Femur (tissue), 1 donor: ENCODE data around the gene PKN1.
"Not testable (repeated sequence)": the region's sequence is repeated elsewhere in the genome, so short reads cannot be mapped to it uniquely, and the experiment has no call there.

Source experiments
- DNase-seq: peaks from one replicate; pipeline ENCODE4 v3.0.0-alpha.2; 2017

Gene PKN1

GRCh38 chr19:14433554-14434501 is 722 bp downstream of the PKN1 start:
- peak; percentile 42 for DNase-seq

DNA sequence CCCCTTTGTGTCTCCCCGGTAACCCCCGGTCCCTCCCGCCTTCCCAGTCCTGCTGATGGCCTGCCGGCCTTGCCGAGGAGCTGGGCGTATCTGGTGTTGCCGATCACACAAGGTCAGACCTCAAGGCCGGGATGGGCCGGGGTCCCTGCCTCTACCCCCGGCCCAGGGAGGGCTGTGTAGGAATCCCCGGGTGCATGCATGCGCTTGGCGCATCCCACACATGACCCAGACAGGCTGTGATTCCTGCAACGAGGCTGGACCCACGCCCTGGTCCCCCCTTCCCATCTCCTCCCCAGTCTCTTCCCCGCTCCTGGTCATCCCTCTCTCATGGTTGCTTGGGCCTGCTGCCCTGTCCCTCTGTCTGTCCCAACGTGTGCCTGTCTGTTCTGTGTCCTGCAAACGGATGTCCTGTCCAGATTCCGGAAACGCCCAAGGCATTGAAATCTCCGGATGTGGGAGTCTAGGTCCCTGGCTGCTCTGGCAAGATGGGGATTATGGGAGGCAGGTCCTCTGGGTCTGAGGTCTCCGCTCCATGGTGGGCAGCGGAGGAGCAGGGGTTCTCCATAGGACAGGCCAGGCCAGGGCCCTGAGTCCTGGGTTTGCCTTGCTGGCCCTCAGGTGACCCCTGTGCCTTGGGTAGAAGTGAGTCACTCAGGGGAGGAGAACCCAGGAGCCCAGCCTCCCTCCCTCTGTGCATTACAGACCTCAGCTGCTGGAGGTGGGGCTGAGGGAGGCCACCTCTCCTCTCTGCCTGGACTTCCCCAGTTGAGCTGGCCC is 1.6 kb downstream of the PKN1 start:
- DNase-seq = peak; percentile 50

DNA sequence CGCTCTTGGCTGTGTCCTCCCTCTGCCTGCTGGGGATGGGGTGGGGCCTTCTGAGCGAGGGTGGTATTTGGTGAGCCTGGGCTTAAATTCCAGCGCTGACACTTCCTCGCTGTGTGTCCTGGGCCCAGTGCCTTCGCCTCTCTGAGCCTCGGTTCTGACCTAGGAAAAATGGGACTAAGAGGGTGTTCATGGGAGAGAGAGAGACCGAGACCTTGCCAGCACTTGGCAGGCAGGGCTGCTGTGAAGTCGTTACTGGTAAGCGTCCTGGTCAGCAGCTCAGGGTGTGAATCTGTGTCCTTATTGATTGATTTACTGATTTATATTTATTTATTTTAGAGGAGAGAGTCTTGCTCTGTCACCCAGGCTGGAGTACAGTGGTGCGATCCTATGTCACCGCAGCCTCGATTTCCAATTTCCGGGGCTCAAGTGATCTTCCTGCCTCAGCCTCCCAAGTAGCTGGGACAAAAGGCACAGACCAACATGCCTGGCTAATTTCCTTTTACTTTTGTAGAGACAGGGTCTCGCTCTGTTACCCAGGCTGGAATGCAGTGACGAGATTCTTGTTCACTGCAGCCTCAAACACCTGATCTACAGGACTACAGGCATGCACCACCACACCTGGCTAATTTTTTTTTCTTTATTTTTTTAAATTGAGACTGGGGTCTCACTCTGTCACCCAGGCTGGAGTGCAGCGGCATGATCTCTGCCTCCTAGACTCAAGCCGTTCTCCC is 2.4 kb downstream of the PKN1 start:
- no peak for DNase-seq

- DNase-seq = no peak
Observed at GRCh38 chr19:14437578-14438140, 4.6 kb downstream of the PKN1 start.

GRCh38 chr19:14439014-14439413 is 5.9 kb downstream of the PKN1 start:
- DNase-seq = no peak

- peak; percentile 72 for DNase-seq
Observed at GRCh38 chr19:14440049-14440448, 6.9 kb downstream of the PKN1 start.

GRCh38 chr19:14441041-14441938 is 8.2 kb downstream of the PKN1 start:
- DNase-seq = peak; percentile 59

- DNase-seq = no peak
Observed at GRCh38 chr19:14442891-14443631, 10.0 kb downstream of the PKN1 start.

DNA sequence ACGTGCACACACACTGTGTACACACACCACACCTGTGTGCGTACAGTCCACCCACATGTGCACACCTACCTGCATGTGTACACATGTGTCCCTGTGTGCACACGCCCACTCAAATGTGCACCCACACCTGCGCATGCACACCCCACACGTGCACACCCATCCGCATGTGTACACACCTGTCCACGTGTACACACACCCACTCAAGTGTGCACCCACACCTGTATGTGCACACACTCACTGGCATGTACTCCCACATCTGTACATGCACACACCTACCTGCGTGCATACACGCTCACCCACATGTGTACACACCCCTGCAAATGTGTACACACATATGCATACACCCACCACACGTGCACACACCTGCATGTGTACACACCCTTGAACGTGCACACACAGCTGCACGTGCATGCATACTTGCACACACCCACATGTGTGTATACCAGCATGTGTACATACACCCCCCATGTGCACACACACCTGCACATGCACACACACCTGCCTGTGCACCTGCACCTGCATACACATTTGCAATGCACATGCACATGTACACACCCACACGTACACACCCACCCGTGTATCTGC is 10.6 kb downstream of the PKN1 start:
- no peak for DNase-seq

DNA sequence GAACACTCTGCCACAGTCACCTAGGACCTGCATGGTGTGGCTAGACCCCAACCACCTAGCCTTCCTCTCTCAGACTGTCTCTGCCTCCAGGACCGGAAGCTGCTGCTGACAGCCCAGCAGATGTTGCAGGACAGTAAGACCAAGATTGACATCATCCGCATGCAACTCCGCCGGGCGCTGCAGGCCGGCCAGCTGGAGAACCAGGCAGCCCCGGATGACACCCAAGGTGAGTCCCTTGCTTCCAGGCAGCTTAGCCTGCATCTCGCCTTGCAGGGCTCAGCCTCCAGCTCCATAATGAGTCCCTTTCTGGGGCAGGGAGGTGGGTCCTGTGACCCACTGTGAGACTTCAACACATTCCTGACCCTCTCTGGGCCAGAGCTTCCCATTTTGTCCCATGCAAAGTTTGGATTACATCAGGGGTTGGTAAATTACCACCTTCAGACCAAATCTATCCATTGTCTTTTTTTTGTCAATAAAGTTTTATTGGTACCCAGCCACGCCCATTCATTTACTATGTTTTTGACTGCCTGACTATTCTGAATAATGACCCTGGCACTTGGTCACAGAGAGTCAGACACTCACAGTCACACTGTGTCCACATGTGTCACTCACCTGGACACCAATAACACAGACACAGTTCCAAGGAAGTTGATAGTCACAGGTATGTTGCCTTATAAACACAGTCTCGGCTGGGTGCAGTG is 13.4 kb downstream of the PKN1 start:
- no peak for DNase-seq

DNA sequence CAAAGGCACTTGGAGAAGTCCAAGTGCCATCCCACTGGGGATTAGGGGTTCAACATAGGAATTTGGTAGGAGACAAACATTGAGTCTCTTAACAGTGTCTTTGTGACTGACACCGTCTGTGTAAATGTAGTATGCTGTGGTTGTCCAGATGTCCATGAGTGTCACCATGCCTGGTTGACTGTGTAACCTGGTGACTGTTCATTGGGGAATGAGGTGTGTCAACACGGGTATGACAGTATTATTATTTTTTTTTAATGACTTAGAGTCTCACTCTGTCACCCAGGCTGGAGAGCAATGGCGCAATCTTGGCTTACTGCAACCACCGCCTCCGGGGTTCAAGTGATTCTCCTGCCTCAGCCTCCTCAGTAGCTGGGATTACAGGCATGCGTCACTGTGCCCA is 16.2 kb downstream of the PKN1 start:
- DNase-seq = no peak

DNA sequence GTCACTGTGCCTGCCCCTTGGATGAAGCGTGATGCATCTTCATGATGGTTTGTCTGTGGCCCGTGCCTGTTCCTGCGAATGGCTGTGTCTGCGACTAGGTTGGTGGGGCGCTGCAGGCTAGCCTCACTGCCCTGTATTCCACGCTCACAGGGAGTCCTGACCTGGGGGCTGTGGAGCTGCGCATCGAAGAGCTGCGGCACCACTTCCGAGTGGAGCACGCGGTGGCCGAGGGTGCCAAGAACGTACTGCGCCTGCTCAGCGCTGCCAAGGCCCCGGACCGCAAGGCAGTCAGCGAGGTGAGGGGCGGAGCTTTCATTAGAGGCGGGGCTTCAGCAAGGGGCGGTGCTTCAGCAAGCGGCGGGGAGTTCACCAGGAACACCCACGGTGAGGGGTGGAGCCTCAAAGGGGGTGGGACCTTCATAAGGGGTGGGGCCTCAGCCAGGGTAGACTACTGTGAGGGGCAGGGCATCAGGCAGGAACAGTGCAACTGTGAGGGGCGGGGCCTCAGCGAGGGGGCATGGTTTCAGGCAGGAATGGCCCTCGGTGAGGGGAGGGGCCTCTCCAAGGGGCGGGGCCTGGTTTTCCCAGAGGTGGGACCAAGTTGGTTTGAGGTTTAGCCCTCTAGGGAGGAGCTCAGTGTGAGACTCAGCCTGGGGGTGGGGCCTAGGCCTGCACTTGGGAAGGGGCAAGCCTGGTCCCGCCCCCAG is 17.2 kb downstream of the PKN1 start:
- peak; percentile 62 for DNase-seq

DNA sequence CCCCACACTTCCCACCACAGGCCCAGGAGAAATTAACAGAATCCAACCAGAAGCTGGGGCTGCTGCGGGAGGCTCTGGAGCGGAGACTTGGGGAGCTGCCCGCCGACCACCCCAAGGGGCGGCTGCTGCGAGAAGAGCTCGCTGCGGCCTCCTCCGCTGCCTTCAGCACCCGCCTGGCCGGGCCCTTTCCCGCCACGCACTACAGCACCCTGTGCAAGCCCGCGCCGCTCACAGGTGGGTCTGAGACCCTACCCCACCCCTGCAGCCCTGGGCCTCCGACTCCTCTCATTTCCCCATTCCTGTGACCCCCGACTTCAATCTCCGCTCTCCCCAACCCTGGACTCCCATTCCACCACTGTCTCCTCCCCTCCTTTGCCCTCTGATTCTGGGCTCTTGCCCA is 17.8 kb downstream of the PKN1 start:
- no peak for DNase-seq

- not testable (repeated sequence) for DNase-seq
Observed at GRCh38 chr19:14452303-14452702, 19.2 kb downstream of the PKN1 start.

DNA sequence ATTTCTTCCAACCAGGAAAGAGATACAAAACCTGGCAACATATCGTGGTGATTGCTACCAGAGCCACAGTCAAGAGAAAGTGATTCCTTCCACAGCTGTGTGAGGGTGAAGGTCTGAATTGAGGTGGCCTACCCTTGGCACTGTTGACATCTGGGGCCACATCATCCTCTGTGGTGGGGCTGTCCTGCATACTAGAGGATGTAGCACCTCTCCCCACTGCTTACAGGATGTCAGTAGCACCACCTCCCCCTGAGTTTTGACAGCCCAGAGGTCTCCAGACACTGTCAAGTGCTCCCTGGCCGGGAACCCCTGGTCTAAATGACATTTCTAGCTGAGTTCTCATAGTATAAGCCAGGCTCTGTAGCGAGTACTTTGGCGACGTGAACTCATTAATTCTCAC is 26.6 kb downstream of the PKN1 start:
- DNase-seq = no peak

- DNase-seq = no peak
Observed at GRCh38 chr19:14460935-14461334, 27.8 kb downstream of the PKN1 start.

DNA sequence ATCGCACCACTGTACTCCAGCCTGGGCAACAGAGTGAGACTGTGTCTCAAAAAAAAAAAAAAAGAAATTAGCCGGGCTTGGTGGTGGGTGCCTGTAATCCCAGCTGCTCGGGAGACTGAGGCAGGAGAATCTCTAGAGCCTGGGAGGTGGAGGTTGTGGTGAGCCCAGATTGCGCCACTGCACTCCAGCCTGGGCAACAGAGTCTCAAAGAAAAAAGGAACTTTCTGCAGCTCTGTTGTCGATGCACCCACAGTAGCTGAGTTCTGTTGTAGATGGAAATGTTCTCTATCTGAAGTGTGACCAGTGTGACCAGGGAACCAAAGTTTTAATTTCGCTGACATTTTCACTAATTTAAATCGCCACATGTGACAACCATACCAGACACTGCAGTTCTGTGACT is 29.3 kb downstream of the PKN1 start:
- not testable (repeated sequence) for DNase-seq

DNA sequence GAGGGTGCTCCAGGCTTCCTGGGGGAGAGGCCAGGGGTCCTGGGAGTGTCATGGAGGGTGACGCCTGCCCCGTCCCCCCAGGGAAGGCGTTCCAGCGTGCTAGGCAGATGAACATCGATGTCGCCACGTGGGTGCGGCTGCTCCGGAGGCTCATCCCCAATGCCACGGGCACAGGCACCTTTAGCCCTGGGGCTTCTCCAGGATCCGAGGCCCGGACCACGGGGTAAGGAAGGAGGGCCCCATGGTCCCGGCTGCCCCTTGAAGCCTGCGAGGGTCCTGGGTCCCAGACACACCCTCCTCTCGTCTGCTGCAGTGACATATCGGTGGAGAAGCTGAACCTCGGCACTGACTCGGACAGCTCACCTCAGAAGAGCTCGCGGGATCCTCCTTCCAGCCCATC is 30.6 kb downstream of the PKN1 start:
- no peak for DNase-seq

- DNase-seq = no peak
Observed at GRCh38 chr19:14467391-14467790, 34.3 kb downstream of the PKN1 start.
